ENCODE measurements around the gene ACSS1.

ACSS1 gene

DNA sequence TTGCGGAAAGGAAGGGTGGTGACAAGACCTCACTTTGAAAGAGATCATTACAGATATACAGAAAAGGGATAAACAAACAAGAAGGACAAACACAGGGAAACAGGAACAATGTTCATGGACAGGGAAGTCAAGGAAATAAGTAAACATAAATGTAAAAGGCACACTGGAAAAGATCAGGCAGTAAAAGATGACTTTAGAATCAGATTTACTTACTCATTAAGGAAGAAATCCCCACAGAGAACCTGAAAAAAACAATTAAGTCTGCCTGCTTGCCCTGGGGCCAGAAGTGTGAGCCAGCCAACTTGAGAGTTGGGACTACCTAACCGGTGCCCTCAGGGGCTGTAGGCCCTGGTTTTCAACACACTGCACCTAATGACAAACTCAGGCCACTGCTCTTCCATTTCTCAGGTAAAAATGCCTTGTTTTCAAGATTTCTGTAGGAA is 67.1 kb downstream of the ACSS1 start:
- no peak overlapping the region for H3K9ac ChIP-seq (ENCODE audit: low read depth, low read length)
- H3K4me3 ChIP-seq (ENCODE audit: low read depth, low read length), result peak overlapping the region; percentile 10
- H3K9me3 ChIP-seq (ENCODE audit: control insufficient read depth, insufficient read depth, low read length), result no peaks in the 10 kb centered on the region
- peaks cover 5% of the 10 kb centered on the region for H3K4me1 ChIP-seq (ENCODE audit: control insufficient read depth, insufficient read depth, low read length)
- H3K36me3 ChIP-seq (ENCODE audit: control insufficient read depth, insufficient read depth, low read length), result no peaks in the 10 kb centered on the region
- peaks cover 5% of the 10 kb centered on the region for H3K27me3 ChIP-seq (ENCODE audit: control insufficient read depth, insufficient read depth, low read length)

DNA sequence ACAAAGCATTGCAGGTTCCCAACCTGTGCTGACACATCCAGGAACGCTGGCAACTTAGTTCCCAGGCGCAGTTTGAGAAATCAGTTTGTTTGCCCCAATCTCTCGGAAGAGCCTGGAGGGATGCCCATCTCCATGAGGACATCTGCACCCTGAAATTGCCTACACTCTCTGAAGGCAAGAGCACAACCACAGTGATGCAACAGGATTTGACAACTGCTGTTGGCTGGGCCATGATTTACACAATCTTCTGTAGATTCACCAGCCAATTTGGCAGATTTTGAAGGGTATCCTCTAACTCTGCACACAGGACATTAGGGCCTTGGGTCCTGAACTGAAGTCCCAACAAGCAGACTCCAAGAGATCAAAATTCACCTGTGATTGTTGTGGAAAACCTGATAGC is 68.8 kb downstream of the ACSS1 start:
- no peaks in the 10 kb centered on the region for H3K9me3 ChIP-seq (ENCODE audit: control insufficient read depth, insufficient read depth, low read length)
- H3K4me3 ChIP-seq (ENCODE audit: low read depth, low read length), result no peak overlapping the region
- H3K36me3 ChIP-seq (ENCODE audit: control insufficient read depth, insufficient read depth, low read length), result no peaks in the 10 kb centered on the region
- peaks cover 2% of the 10 kb centered on the region for H3K27me3 ChIP-seq (ENCODE audit: control insufficient read depth, insufficient read depth, low read length)
- no peak overlapping the region for H3K9ac ChIP-seq (ENCODE audit: low read depth, low read length)
- H3K4me1 ChIP-seq (ENCODE audit: control insufficient read depth, insufficient read depth, low read length), result peaks cover 4% of the 10 kb centered on the region

DNA sequence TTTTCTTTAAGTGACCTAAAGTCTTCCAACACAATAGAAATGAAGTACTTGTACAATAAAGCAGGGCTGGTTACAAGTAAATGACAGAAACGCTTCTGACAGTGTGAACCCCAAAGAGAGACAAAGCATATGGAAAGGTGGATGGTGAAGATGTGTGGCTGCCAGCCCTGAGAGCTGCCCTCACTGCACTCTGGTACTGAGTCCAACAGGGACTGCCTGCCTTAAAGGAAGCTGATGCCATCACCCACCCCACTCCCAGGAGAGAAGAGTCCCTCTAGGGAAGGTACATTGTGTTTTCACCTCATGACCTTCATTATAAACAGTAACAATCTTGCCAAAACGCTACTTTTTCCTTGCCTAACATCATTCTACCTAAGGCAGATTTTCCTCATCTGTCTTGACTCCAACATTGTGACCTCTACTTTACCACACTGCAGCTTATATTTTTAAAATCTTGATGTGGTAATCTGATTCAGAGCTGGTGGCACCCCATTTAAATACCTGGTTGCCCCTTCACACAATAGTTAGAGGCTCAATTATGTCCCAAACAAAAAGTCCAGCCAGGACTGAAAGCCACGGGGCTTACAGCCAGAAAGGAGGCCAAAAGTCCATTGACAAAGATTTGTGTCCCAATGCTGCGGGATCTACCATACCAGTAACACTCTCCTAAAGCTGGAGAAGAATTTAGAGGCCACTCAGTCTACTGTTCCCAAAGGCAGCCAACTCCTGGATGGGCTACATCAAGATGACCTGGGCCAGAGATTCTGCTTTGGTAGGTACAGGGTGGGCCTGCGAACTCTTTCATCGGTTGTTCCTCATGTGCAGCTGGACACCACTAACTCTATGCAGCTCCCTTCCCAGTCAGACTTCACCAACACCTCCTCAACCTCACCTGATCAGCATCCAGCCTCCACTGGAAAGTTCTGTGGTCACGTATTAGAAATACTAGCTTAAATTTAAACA is 69.8 kb downstream of the ACSS1 start:
- Histone ChIP-seq H3K4me1 (ENCODE audit: control insufficient read depth, insufficient read depth, low read length) (peaks cover 4% of the 10 kb centered on the region), H3K9ac (ENCODE audit: low read depth, low read length) (no peak overlapping the region), H3K9me3 (ENCODE audit: control insufficient read depth, insufficient read depth, low read length) (no peaks in the 10 kb centered on the region)

DNA sequence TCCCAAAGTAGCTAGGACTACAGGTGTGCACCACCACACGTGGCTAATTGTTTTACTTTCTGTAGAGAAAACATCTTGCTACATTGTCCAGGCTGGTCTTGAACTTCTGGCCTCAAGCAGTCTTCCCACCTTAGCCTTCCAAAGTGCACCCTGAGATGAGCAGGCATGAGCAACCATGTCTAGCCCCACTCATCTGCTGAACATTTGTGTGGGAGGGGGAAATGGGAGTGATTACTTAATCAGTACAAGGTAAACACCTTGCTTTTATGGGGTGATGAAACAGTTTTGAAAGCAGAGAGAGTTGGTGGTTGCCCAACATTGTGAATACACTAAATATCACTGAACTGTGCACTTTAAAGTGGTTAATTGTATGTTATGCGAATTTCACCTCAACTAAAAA is 70.7 kb downstream of the ACSS1 start:
- Histone ChIP-seq H3K27me3 (ENCODE audit: control insufficient read depth, insufficient read depth, low read length) (no peaks in the 10 kb centered on the region), H3K4me1 (ENCODE audit: control insufficient read depth, insufficient read depth, low read length) (peaks cover 4% of the 10 kb centered on the region), H3K36me3 (ENCODE audit: control insufficient read depth, insufficient read depth, low read length) (no peaks in the 10 kb centered on the region), H3K4me3 (ENCODE audit: low read depth, low read length) (no peak overlapping the region), H3K9me3 (ENCODE audit: control insufficient read depth, insufficient read depth, low read length) (no peaks in the 10 kb centered on the region), H3K9ac (ENCODE audit: low read depth, low read length) (no peak overlapping the region)

More for the DNA sequence above, 69.8 kb downstream of the ACSS1 start:
- no peaks in the 10 kb centered on the region for H3K27me3 ChIP-seq (ENCODE audit: control insufficient read depth, insufficient read depth, low read length)
- no peaks in the 10 kb centered on the region for H3K36me3 ChIP-seq (ENCODE audit: control insufficient read depth, insufficient read depth, low read length)
- no peak overlapping the region for H3K4me3 ChIP-seq (ENCODE audit: low read depth, low read length)

DNA sequence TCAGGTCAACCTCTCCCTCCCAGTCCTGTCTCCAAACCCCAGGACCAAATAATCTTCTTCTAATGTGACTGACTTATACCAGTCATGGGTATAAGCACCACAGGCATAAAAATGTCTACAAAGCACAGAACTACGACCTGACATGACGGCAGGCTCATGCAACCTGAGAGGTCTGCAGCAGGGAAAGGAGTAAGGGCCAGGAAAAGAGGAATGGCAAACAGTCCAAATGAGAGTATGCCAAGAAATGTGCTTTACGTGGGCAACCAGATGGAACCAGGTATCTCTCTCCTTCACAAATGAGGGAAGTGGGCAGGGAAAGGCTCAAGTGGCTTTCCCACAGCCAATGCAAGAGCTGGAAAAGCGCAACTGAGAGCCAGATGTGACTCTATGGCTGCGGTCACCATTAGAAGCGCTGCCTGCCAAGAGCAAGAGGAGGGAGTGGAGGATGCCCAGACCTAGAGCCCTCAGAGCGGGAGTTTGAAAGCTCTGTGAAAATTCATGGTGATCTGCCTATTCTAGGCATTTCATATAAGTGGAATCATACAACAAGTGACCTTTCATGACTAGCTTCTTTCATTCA is 71.4 kb downstream of the ACSS1 start:
- Histone ChIP-seq H3K27me3 (ENCODE audit: control insufficient read depth, insufficient read depth, low read length) (no peaks in the 10 kb centered on the region), H3K9me3 (ENCODE audit: control insufficient read depth, insufficient read depth, low read length) (no peaks in the 10 kb centered on the region), H3K4me3 (ENCODE audit: low read depth, low read length) (no peak overlapping the region), H3K4me1 (ENCODE audit: control insufficient read depth, insufficient read depth, low read length) (peaks cover 4% of the 10 kb centered on the region), H3K36me3 (ENCODE audit: control insufficient read depth, insufficient read depth, low read length) (peaks cover 4% of the 10 kb centered on the region), H3K9ac (ENCODE audit: low read depth, low read length) (no peak overlapping the region)

DNA sequence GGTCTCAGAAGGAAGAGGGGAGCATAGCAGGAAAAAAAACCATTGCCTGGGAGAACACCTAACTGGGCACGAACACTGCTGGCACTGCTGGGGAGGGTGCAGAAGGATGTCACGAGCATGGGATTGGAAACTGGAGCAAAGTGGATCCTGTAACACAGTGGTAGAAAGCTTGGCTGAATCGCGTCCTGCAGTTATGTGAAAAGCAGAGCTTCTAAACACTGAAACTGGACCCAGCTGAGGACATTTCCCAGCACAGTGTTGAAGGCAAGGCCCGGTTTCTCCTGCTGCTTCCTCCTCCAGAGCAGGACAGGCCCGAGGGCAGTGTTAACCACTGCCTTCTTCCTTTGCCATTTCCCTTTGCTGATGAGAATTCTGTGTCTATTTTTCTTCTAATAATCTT is 72.1 kb downstream of the ACSS1 start:
- H3K27me3 ChIP-seq (ENCODE audit: control insufficient read depth, insufficient read depth, low read length), result no peaks in the 10 kb centered on the region
- peaks cover 4% of the 10 kb centered on the region for H3K36me3 ChIP-seq (ENCODE audit: control insufficient read depth, insufficient read depth, low read length)
- H3K4me1 ChIP-seq (ENCODE audit: control insufficient read depth, insufficient read depth, low read length), result no peaks in the 10 kb centered on the region
- no peaks in the 10 kb centered on the region for H3K9me3 ChIP-seq (ENCODE audit: control insufficient read depth, insufficient read depth, low read length)
- no peak overlapping the region for H3K9ac ChIP-seq (ENCODE audit: low read depth, low read length)
- H3K4me3 ChIP-seq (ENCODE audit: low read depth, low read length), result no peak overlapping the region

DNA sequence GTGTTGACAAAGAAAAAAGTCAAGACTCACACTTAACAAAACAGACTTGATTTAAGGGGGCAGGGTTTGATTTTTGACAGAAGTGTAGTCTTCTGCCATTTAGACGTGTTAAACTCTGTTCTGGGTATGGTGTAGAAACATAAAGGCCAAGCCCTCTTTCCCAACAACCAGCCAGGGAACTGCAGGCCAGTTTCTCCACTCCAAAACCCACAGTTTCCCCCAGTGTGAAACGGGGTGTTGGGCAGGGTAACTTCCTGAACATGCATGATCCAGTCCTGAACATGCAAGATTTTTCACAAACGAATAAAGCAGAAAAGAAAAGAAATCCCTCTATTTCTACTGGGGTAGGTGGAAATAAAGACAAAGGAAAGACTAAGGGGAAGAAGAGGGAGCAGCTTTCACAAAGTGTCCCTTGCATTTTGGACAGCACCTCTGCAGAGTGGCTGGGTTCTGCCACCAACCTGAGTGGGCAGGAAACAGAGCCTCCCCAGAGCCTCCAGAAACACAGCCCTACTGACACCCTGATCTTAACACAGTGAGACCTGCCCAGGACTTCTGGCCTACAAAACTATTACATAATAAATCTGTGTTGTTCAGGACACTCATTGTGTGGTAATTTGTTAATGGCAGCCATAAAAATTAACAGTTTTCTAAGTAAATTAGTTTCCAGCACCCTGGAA is 72.8 kb downstream of the ACSS1 start:
- no peaks in the 10 kb centered on the region for H3K9me3 ChIP-seq (ENCODE audit: control insufficient read depth, insufficient read depth, low read length)
- no peaks in the 10 kb centered on the region for H3K4me1 ChIP-seq (ENCODE audit: control insufficient read depth, insufficient read depth, low read length)
- H3K36me3 ChIP-seq (ENCODE audit: control insufficient read depth, insufficient read depth, low read length), result peaks cover 11% of the 10 kb centered on the region
- H3K9ac ChIP-seq (ENCODE audit: low read depth, low read length), result no peak overlapping the region
- no peak overlapping the region for H3K4me3 ChIP-seq (ENCODE audit: low read depth, low read length)
- H3K27me3 ChIP-seq (ENCODE audit: control insufficient read depth, insufficient read depth, low read length), result no peaks in the 10 kb centered on the region

DNA sequence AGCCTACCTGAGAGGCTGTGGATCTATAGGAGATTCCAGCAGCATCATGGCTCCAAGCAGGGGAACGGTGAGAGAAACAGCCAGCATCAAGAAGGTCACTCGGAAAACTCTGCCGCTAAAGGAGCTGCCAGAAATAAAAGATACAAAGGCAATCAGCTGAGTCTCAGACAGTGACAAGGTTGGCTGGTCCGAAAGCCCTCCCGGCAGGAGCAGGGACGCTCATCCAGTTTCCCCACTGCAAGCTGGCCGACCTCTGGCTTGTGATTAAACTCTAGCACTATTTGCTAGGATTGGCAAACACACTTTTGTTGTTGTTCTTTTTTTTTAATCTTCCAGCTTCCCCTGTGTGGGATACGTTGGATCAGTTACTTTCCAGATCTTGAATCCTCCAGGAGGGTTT is 74.0 kb downstream of the ACSS1 start:
- Histone ChIP-seq H3K4me1 (ENCODE audit: control insufficient read depth, insufficient read depth, low read length) (no peaks in the 10 kb centered on the region), H3K4me3 (ENCODE audit: low read depth, low read length) (no peak overlapping the region), H3K36me3 (ENCODE audit: control insufficient read depth, insufficient read depth, low read length) (peaks cover 12% of the 10 kb centered on the region)

DNA sequence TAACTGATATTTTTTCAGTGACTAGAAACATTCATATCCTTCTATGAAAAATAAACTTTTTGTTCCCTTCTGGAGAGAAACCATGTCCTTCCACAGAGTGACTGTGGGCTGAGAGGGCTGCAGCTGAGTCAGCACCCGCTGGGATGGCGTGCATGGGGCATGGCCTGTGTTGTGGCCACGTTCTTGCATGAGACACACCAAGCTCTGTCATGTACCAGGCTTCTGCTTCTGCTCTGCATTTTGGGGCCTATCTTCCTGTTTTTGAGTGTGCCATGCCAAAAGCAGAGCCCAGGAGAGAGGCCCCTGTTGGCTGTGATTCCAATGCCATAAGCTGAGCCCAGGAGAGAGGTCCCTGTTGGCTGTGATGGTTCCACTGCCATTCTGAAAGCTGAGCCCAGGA is 76.1 kb downstream of the ACSS1 start:
- no peaks in the 10 kb centered on the region for H3K9me3 ChIP-seq (ENCODE audit: control insufficient read depth, insufficient read depth, low read length)
- H3K36me3 ChIP-seq (ENCODE audit: control insufficient read depth, insufficient read depth, low read length), result peaks cover 14% of the 10 kb centered on the region
- no peak overlapping the region for H3K9ac ChIP-seq (ENCODE audit: low read depth, low read length)
- H3K27me3 ChIP-seq (ENCODE audit: control insufficient read depth, insufficient read depth, low read length), result no peaks in the 10 kb centered on the region
- H3K4me1 ChIP-seq (ENCODE audit: control insufficient read depth, insufficient read depth, low read length), result no peaks in the 10 kb centered on the region
- no peak overlapping the region for H3K4me3 ChIP-seq (ENCODE audit: low read depth, low read length)

More for the DNA sequence above, 74.0 kb downstream of the ACSS1 start:
- Histone ChIP-seq H3K9ac (ENCODE audit: low read depth, low read length) (no peak overlapping the region), H3K9me3 (ENCODE audit: control insufficient read depth, insufficient read depth, low read length) (no peaks in the 10 kb centered on the region), H3K27me3 (ENCODE audit: control insufficient read depth, insufficient read depth, low read length) (no peaks in the 10 kb centered on the region)

DNA sequence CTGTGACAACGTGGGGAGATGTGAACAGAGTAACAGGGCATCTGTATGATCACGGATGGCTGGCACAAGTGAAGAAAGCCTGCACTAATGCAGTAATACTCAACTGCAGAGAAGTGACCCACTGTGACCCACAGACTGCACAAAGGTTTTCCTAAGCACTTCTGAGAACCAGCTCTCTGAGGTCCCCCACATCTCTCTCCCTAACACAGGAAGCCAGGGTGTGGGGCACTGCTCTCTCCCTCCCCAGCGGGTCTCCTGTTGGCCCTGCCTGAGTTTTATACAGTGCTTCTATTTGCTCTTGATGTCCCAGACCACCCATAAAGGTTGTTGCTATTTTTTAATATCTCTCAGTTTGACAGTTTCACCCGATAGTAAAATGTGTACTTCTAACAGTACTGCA is 76.7 kb downstream of the ACSS1 start:
- no peaks in the 10 kb centered on the region for H3K4me1 ChIP-seq (ENCODE audit: control insufficient read depth, insufficient read depth, low read length)
- H3K36me3 ChIP-seq (ENCODE audit: control insufficient read depth, insufficient read depth, low read length), result peaks cover 15% of the 10 kb centered on the region
- H3K9ac ChIP-seq (ENCODE audit: low read depth, low read length), result no peak overlapping the region
- H3K9me3 ChIP-seq (ENCODE audit: control insufficient read depth, insufficient read depth, low read length), result no peaks in the 10 kb centered on the region
- H3K4me3 ChIP-seq (ENCODE audit: low read depth, low read length), result no peak overlapping the region
- no peaks in the 10 kb centered on the region for H3K27me3 ChIP-seq (ENCODE audit: control insufficient read depth, insufficient read depth, low read length)

DNA sequence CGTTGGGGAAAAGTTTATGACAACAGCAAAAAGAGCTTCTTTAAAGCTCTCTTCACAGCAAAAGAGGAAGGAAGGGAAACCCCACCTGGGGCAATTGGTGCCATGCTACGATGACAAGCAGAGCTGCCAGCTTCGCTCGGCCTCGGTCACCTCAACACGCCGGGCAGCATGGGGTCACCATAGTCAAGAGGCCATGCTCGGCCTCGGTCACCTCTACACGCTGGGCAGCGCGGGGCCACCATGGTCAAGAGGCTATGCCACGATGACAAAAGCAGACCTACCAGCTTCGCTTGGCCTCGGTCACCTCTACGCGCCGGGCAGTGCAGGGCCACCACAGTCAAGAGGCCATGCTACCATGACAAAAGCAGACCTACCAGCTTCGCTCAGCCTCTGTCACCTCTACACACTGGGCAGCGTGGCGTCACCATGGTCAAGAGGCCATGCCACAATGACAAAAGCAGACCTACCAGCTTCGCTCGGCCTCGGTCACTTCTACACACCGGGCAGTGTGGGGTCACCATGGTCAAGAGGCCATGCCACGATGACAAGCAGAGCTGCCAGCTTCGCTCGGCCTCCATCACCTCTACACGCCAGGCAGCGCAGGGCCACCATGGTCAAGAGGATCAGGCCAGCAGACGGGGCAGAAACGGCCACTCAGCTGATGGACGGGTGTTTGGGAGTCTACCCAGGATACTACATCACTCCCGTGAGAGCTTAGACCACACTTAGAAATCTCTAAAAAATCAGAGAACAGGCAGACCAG is 77.5 kb downstream of the ACSS1 start:
- H3K36me3 ChIP-seq (ENCODE audit: control insufficient read depth, insufficient read depth, low read length), result peaks cover 15% of the 10 kb centered on the region
- no peaks in the 10 kb centered on the region for H3K27me3 ChIP-seq (ENCODE audit: control insufficient read depth, insufficient read depth, low read length)
- no peaks in the 10 kb centered on the region for H3K9me3 ChIP-seq (ENCODE audit: control insufficient read depth, insufficient read depth, low read length)
- no peak overlapping the region for H3K9ac ChIP-seq (ENCODE audit: low read depth, low read length)
- no peaks in the 10 kb centered on the region for H3K4me1 ChIP-seq (ENCODE audit: control insufficient read depth, insufficient read depth, low read length)
- H3K4me3 ChIP-seq (ENCODE audit: low read depth, low read length), result no peak overlapping the region

Measured in iPS-15b (cell line).